PC-3 (cell line): ENCODE data around the gene TBXT.

ENCODE experiments used
- EZH2 ChIP-seq: fragments of 300-600 bp; sonication (generic); IDR thresholded peaks from one replicate; pipeline ENCODE4 v1.6.1; 2017; ENCODE audit warnings: antibody characterized with exemption, mild to moderate bottlenecking, low read length; ENCODE audit not compliant: unreplicated experiment
- EZH2phosphoT487 ChIP-seq: fragments of 300-600 bp; sonication (generic); IDR thresholded peaks from 2 replicates; pipeline ENCODE4 v1.6.1; 2018; ENCODE audit warnings: mild to moderate bottlenecking, antibody characterized with exemption, low read length, borderline replicate concordance
- TF ChIP-seq, protein P1 (sequence below): fragments of 300-600 bp; sonication (generic); conservative IDR thresholded peaks from 2 replicates; pipeline ENCODE4 v1.5.1; 2017; ENCODE audit warnings: antibody characterized with exemption, low read depth, mild to moderate bottlenecking, low read length

DNA sequence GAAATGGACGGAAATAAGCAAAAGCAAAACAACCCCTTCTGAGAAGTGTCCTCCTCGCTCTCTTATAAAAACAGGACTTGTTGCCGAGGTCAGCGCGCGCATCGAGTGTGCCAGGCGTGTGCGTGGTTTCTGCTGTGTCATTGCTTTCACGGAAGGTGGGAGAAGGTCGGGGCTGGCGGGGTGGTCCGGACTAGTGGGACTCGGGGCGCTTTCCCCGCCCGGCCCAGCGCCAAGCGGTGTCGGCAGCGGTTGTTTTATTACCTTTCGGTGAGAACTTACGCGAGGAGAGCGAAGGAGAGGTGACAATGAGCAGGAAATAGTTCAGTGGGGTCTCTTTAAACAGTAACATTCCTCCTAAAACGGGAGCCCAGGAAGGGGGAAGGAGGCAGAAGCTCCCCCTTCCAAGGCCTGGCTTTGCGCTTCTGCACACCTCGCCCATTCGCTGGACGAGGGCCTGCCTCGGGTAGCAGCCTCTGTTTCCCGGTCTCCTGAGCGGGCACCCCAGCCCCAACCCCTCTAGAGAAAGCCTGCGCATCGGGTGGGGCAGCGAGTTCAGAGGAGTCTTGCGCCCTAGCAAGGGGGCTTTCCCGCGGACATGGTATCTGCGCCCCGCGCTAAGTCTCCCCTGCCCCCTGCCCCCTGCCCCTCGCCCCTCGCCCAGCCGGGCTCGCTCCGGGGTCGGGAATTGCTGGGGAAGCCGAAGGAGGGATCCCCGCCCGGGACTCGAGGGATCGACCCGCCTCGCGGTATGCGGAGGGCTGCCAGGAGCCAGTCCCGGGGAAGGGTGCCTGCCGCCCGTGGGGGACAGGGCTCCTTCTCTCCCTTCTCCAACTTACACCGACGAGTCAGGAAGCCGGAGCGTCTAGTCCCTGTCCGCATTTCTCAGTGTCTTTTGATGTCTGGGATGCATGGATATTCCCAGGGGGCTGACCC lies 1.2 kb upstream of the TBXT start:
- TF ChIP-seq, protein P1, sequence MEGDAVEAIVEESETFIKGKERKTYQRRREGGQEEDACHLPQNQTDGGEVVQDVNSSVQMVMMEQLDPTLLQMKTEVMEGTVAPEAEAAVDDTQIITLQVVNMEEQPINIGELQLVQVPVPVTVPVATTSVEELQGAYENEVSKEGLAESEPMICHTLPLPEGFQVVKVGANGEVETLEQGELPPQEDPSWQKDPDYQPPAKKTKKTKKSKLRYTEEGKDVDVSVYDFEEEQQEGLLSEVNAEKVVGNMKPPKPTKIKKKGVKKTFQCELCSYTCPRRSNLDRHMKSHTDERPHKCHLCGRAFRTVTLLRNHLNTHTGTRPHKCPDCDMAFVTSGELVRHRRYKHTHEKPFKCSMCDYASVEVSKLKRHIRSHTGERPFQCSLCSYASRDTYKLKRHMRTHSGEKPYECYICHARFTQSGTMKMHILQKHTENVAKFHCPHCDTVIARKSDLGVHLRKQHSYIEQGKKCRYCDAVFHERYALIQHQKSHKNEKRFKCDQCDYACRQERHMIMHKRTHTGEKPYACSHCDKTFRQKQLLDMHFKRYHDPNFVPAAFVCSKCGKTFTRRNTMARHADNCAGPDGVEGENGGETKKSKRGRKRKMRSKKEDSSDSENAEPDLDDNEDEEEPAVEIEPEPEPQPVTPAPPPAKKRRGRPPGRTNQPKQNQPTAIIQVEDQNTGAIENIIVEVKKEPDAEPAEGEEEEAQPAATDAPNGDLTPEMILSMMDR = no peak
- TF ChIP-seq EZH2 (no peak), EZH2phosphoT487 (no peak)
